DND-41 (cell line): ENCODE results near the gene NR5A1.

Experiments used
- ATAC-seq: fragments of 200-7000 bp; cut with Tn5 transposase; 3 replicates; pipeline ENCODE4 v1.9.1; 2021; ENCODE audit warnings: low read depth; ENCODE audit not compliant: insufficient read depth
- DNase-seq: peaks from one replicate; pipeline ENCODE4 v3.0.0-alpha.2; 2020
- H2AFZ ChIP-seq: 2 replicates; pipeline ENCODE4 v1.6.0; 2012; ENCODE audit warnings: low read depth, low read length
- H3K27ac ChIP-seq: 2 replicates; pipeline ENCODE4 v1.5.1; 2012; ENCODE audit warnings: low read length, inconsistent platforms
- H3K27me3 ChIP-seq: fragments of 200-600 bp; sonication (generic); 2 replicates; pipeline ENCODE4 v1.6.0; 2012; ENCODE audit warnings: low read length, mild to moderate bottlenecking, inconsistent platforms; ENCODE audit not compliant: insufficient read depth, poor library complexity
- H3K36me3 ChIP-seq: 2 replicates; pipeline ENCODE4 v1.5.1; 2012; ENCODE audit warnings: low read length, inconsistent platforms; ENCODE audit not compliant: insufficient read depth
- H3K4me1 ChIP-seq: 2 replicates; pipeline ENCODE4 v1.5.1; 2012; ENCODE audit warnings: mild to moderate bottlenecking, low read length; ENCODE audit not compliant: insufficient read depth
- H3K4me2 ChIP-seq: 2 replicates; pipeline ENCODE4 v1.6.0; 2012; ENCODE audit warnings: mild to moderate bottlenecking, moderate library complexity, low read length, inconsistent platforms; ENCODE audit not compliant: insufficient read depth
- H3K4me3 ChIP-seq, 2 experiments: fragments of 200-600 bp in 1 of 2; shearing (Covaris generic) in 1 of 2; 2 replicates each; pipeline ENCODE4 v1.5.1; 2012 to 2016; ENCODE audit warnings: inconsistent platforms in 2 of 2, low read length in 2 of 2, mild to moderate bottlenecking in 2 of 2, low read depth in 1 of 2, moderate library complexity in 1 of 2
- H3K79me2 ChIP-seq: 2 replicates; pipeline ENCODE4 v1.6.0; 2012; ENCODE audit warnings: low read length, inconsistent platforms; ENCODE audit not compliant: insufficient read depth
- H3K9ac ChIP-seq: 2 replicates; pipeline ENCODE4 v1.6.0; 2012; ENCODE audit warnings: low read depth, mild to moderate bottlenecking, inconsistent platforms, low read length, moderate library complexity
- H3K9me3 ChIP-seq: 2 replicates; pipeline ENCODE4 v1.5.1; 2012; ENCODE audit warnings: low read length, moderate library complexity, mild to moderate bottlenecking, inconsistent platforms; ENCODE audit not compliant: insufficient read depth, severe bottlenecking
- H4K20me1 ChIP-seq: 2 replicates; pipeline ENCODE4 v1.6.0; 2012; ENCODE audit warnings: low read length; ENCODE audit not compliant: insufficient read depth
- CTCF ChIP-seq: IDR thresholded peaks from 2 replicates; pipeline ENCODE4 v1.5.1; 2012; ENCODE audit warnings: borderline replicate concordance, low read length, moderate library complexity, mild to moderate bottlenecking; ENCODE audit not compliant: poor library complexity, severe bottlenecking; ENCODE audit errors: extremely low read depth
- EZH2 ChIP-seq: IDR thresholded peaks from 3 replicates; pipeline ENCODE4 v1.6.1; 2012; ENCODE audit warnings: borderline replicate concordance, low read depth, mild to moderate bottlenecking, moderate library complexity, low read length, inconsistent platforms; ENCODE audit not compliant: severe bottlenecking

NR5A1 gene

GRCh38 chr9:124496075-124496449 lies 11.1 kb downstream of the NR5A1 start:
- no peak overlapping the region for H2AFZ ChIP-seq
- ATAC-seq (peak; percentile 78), DNase-seq (peak; percentile 44)
- H3K36me3 ChIP-seq = no peaks in the 10 kb centered on the region
- H4K20me1 ChIP-seq = peaks cover 3% of the 10 kb centered on the region; the same call in 1 of the 2 replicates
- H3K4me2 ChIP-seq = no peak overlapping the region
- H3K27ac ChIP-seq = no peak overlapping the region
- no peaks in the 10 kb centered on the region for H3K79me2 ChIP-seq
- no peaks in the 10 kb centered on the region for H3K9me3 ChIP-seq
- H3K27me3 ChIP-seq = no peaks in the 10 kb centered on the region
- H3K9ac ChIP-seq = no peak overlapping the region
- no peaks in the 10 kb centered on the region for H3K4me1 ChIP-seq
- TF ChIP-seq EZH2 (no peak), CTCF (no peak)
- no peak overlapping the region for H3K4me3 ChIP-seq

- Histone ChIP-seq H3K4me1 (no peaks in the 10 kb centered on the region), H3K36me3 (no peaks in the 10 kb centered on the region), H3K27me3 (no peaks in the 10 kb centered on the region), H2AFZ (no peak overlapping the region), H3K9ac (no peak overlapping the region), H4K20me1 (peaks cover 3% of the 10 kb centered on the region; the same call in 1 of the 2 replicates), H3K27ac (no peak overlapping the region), H3K4me3 (no peak overlapping the region), H3K9me3 (no peaks in the 10 kb centered on the region), H3K4me2 (no peak overlapping the region), H3K79me2 (no peaks in the 10 kb centered on the region)
- no peak for DNase-seq
- TF ChIP-seq EZH2 (no peak), CTCF (no peak)
- 0 out of 3 replicates have a peak, but pooled peaks have one; percentile 35 for ATAC-seq
These were observed 11.8 kb downstream of the NR5A1 start for GRCh38 chr9:124495126-124496074.

GRCh38 chr9:124493794-124494479 lies 13.3 kb downstream of the NR5A1 start:
- H3K4me2 ChIP-seq = no peak overlapping the region
- ATAC-seq (no peak), DNase-seq (no peak)
- H3K4me1 ChIP-seq = no peaks in the 10 kb centered on the region
- TF ChIP-seq CTCF (no peak), EZH2 (no peak)
- H3K9me3 ChIP-seq = no peaks in the 10 kb centered on the region
- no peak overlapping the region for H3K4me3 ChIP-seq
- no peaks in the 10 kb centered on the region for H3K27me3 ChIP-seq
- no peak overlapping the region for H2AFZ ChIP-seq
- H3K79me2 ChIP-seq = no peaks in the 10 kb centered on the region
- no peaks in the 10 kb centered on the region for H3K36me3 ChIP-seq
- H3K27ac ChIP-seq = no peak overlapping the region
- no peak overlapping the region for H3K9ac ChIP-seq
- peaks cover 3% of the 10 kb centered on the region; the same call in 1 of the 2 replicates for H4K20me1 ChIP-seq
